ENCODE data around the gene DACH1. TPM values are rescaled to one million over a fixed set of nuclear protein-coding genes. Genes with fewer than 3 reads are reported as not detected.

Gene DACH1
- total RNA-seq, 5 donors from 2014 or later (not counting 1 experiment from before 2014, with no cell fraction given), result 0.13 to 1.2 (median 0.23) TPM

- Mint-ChIP-seq H3K27ac (no peak overlapping the region), H3K4me3 (no peak overlapping the region), H3K9me3 (peaks cover 0 to 4% (median 3%) of the 10 kb centered on the region in 3 donors), H3K27me3 (no peaks in the 10 kb centered on the region), H3K4me1 (peaks cover 0 to 10% (median 0%) of the 10 kb centered on the region in 3 donors), H3K36me3 (no peaks in the 10 kb centered on the region)
- WGBS (ENCODE audit: insufficient coverage), result no CpG with 5 or more reads among the region's 1 CpG
- H3K9me3 ChIP-seq, result no peaks in the 10 kb centered on the region
- ChIA-PET POLR2A (no interaction called here), CTCF (no interaction called here)
- no peak overlapping the region for H3K27ac ChIP-seq (ENCODE audit: low read length)
- ATAC-seq (replicated peaks in 1 of 4), result no peak
- H3K4me3 ChIP-seq (ENCODE audit: control insufficient read depth in 1 of 2, extremely low read depth in 1 of 2, low read length in 1 of 2), result no peak overlapping the region
- H3K4me1 ChIP-seq (ENCODE audit: control insufficient read depth in 1 of 2, extremely low read depth in 1 of 2, insufficient read depth in 2 of 2, low read length in 2 of 2), result no peaks in the 10 kb centered on the region
- no peaks in the 10 kb centered on the region for H3K36me3 ChIP-seq (ENCODE audit: control insufficient read depth in 2 of 2, extremely low read depth in 1 of 2, insufficient read depth in 1 of 2, low read length in 1 of 2)
- no peak for DNase-seq
- H3K27me3 ChIP-seq (replicated peaks in 1 of 2; ENCODE audit: control insufficient read depth in 2 of 2, extremely low read depth in 1 of 2, insufficient read depth in 2 of 2, low read length in 1 of 2), result no peaks in the 10 kb centered on the region
Measured at GRCh38 chr13:71617265-71617664, 249.7 kb downstream of the DACH1 start.

- H3K36me3 ChIP-seq (ENCODE audit: control insufficient read depth in 2 of 2, extremely low read depth in 1 of 2, insufficient read depth in 1 of 2, low read length in 1 of 2), result no peaks in the 10 kb centered on the region
- Mint-ChIP-seq H3K27me3 (no peaks in the 10 kb centered on the region), H3K4me1 (peaks cover 0 to 10% (median 0%) of the 10 kb centered on the region in 3 donors), H3K36me3 (no peaks in the 10 kb centered on the region), H3K4me3 (no peak overlapping the region), H3K27ac (no peak overlapping the region), H3K9me3 (peaks cover 0 to 4% (median 3%) of the 10 kb centered on the region in 3 donors)
- ATAC-seq (replicated peaks in 1 of 4) (no peak), DNase-seq (no peak)
- peaks cover 0 to 5% of the 10 kb centered on the region in 2 experiments for H3K4me1 ChIP-seq (ENCODE audit: control insufficient read depth in 1 of 2, extremely low read depth in 1 of 2, insufficient read depth in 2 of 2, low read length in 2 of 2)
- 26% methylated on average over 6 of the region's 6 CpGs for WGBS (ENCODE audit: insufficient coverage)
- ChIA-PET POLR2A (no interaction called here), CTCF (no interaction called here)
- H3K4me3 ChIP-seq (ENCODE audit: control insufficient read depth in 1 of 2, extremely low read depth in 1 of 2, low read length in 1 of 2), result no peak overlapping the region
- H3K27ac ChIP-seq (ENCODE audit: low read length), result no peak overlapping the region
- no peaks in the 10 kb centered on the region for H3K27me3 ChIP-seq (replicated peaks in 1 of 2; ENCODE audit: control insufficient read depth in 2 of 2, extremely low read depth in 1 of 2, insufficient read depth in 2 of 2, low read length in 1 of 2)
- H3K9me3 ChIP-seq, result no peaks in the 10 kb centered on the region
Measured at GRCh38 chr13:71613066-71613745, 253.8 kb downstream of the DACH1 start.

GRCh38 chr13:71611292-71611691 lies 255.7 kb downstream of the DACH1 start:
- Mint-ChIP-seq H3K4me1 (peaks cover 0 to 10% (median 0%) of the 10 kb centered on the region in 3 donors), H3K27ac (no peak overlapping the region), H3K36me3 (no peaks in the 10 kb centered on the region), H3K27me3 (no peaks in the 10 kb centered on the region), H3K9me3 (peaks cover 0 to 4% (median 0%) of the 10 kb centered on the region in 3 donors), H3K4me3 (no peak overlapping the region)
- WGBS (ENCODE audit: insufficient coverage), result no CpG with 5 or more reads among the region's 3 CpGs
- CTCF ChIA-PET, result interaction anchor here in 1 of 2 donors (1.0 kb wide), 1 partner anchor 184 kb away, joined by 3 read pairs; no protein-coding TSS in a partner anchor
- Histone ChIP-seq H3K27me3 (replicated peaks in 1 of 2; ENCODE audit: control insufficient read depth in 2 of 2, extremely low read depth in 1 of 2, insufficient read depth in 2 of 2, low read length in 1 of 2) (no peaks in the 10 kb centered on the region), H3K36me3 (ENCODE audit: control insufficient read depth in 2 of 2, extremely low read depth in 1 of 2, insufficient read depth in 1 of 2, low read length in 1 of 2) (no peaks in the 10 kb centered on the region), H3K9me3 (no peaks in the 10 kb centered on the region), H3K4me3 (ENCODE audit: control insufficient read depth in 1 of 2, extremely low read depth in 1 of 2, low read length in 1 of 2) (no peak overlapping the region), H3K4me1 (ENCODE audit: control insufficient read depth in 1 of 2, extremely low read depth in 1 of 2, insufficient read depth in 2 of 2, low read length in 2 of 2) (peaks cover 0 to 5% of the 10 kb centered on the region in 2 experiments), H3K27ac (ENCODE audit: low read length) (no peak overlapping the region)
- POLR2A ChIA-PET, result interaction anchor here in 1 of 2 donors (0.9 kb wide), 1 partner anchor 37 kb away, joined by 3 read pairs; no protein-coding TSS in a partner anchor
- DNase-seq, result no peak
- ATAC-seq (replicated peaks in 1 of 4), result no peak

GRCh38 chr13:71610876-71611275 lies 256.1 kb downstream of the DACH1 start:
- ATAC-seq (replicated peaks in 1 of 4), result no peak

GRCh38 chr13:71609271-71609670 lies 257.7 kb downstream of the DACH1 start:
- DNase-seq (no peak), ATAC-seq (replicated peaks in 1 of 4) (no peak)
- Histone ChIP-seq H3K4me3 (ENCODE audit: control insufficient read depth in 1 of 2, extremely low read depth in 1 of 2, low read length in 1 of 2) (no peak overlapping the region), H3K27ac (ENCODE audit: low read length) (no peak overlapping the region), H3K9me3 (no peaks in the 10 kb centered on the region), H3K36me3 (ENCODE audit: control insufficient read depth in 2 of 2, extremely low read depth in 1 of 2, insufficient read depth in 1 of 2, low read length in 1 of 2) (no peaks in the 10 kb centered on the region), H3K4me1 (ENCODE audit: control insufficient read depth in 1 of 2, extremely low read depth in 1 of 2, insufficient read depth in 2 of 2, low read length in 2 of 2) (peaks cover 0 to 5% of the 10 kb centered on the region in 2 experiments), H3K27me3 (replicated peaks in 1 of 2; ENCODE audit: control insufficient read depth in 2 of 2, extremely low read depth in 1 of 2, insufficient read depth in 2 of 2, low read length in 1 of 2) (no peaks in the 10 kb centered on the region)
- Mint-ChIP-seq H3K27ac (no peak overlapping the region), H3K27me3 (no peaks in the 10 kb centered on the region), H3K36me3 (no peaks in the 10 kb centered on the region), H3K4me1 (peaks cover 0 to 10% (median 0%) of the 10 kb centered on the region in 3 donors), H3K4me3 (no peak overlapping the region), H3K9me3 (peaks cover 0 to 4% (median 3%) of the 10 kb centered on the region in 3 donors)
- POLR2A ChIA-PET, result no interaction called here
- WGBS (ENCODE audit: insufficient coverage), result no CpG with 5 or more reads among the region's 7 CpGs
- CTCF ChIA-PET, result no interaction called here

More at GRCh38 chr13:71610876-71611275, 256.1 kb downstream of the DACH1 start:
- Histone ChIP-seq H3K27ac (ENCODE audit: low read length) (no peak overlapping the region), H3K36me3 (ENCODE audit: control insufficient read depth in 2 of 2, extremely low read depth in 1 of 2, insufficient read depth in 1 of 2, low read length in 1 of 2) (no peaks in the 10 kb centered on the region), H3K9me3 (no peaks in the 10 kb centered on the region), H3K4me3 (ENCODE audit: control insufficient read depth in 1 of 2, extremely low read depth in 1 of 2, low read length in 1 of 2) (no peak overlapping the region), H3K27me3 (replicated peaks in 1 of 2; ENCODE audit: control insufficient read depth in 2 of 2, extremely low read depth in 1 of 2, insufficient read depth in 2 of 2, low read length in 1 of 2) (no peaks in the 10 kb centered on the region), H3K4me1 (ENCODE audit: control insufficient read depth in 1 of 2, extremely low read depth in 1 of 2, insufficient read depth in 2 of 2, low read length in 2 of 2) (peaks cover 0 to 5% of the 10 kb centered on the region in 2 experiments)
- Mint-ChIP-seq H3K27me3 (no peaks in the 10 kb centered on the region), H3K9me3 (peaks cover 0 to 4% (median 0%) of the 10 kb centered on the region in 3 donors), H3K4me3 (no peak overlapping the region), H3K27ac (no peak overlapping the region), H3K36me3 (no peaks in the 10 kb centered on the region), H3K4me1 (peaks cover 0 to 10% (median 0%) of the 10 kb centered on the region in 3 donors)
- DNase-seq, result no peak
- ChIA-PET POLR2A (interaction anchor here in 1 of 2 donors (0.5 kb wide), 1 partner anchor 250 kb away, joined by 6 read pairs; no protein-coding TSS in a partner anchor), CTCF (no interaction called here)
- WGBS (ENCODE audit: insufficient coverage), result no CpG with 5 or more reads among the region's 5 CpGs

GRCh38 chr13:71607575-71607974 lies 259.4 kb downstream of the DACH1 start:
- H3K9me3 ChIP-seq, result no peaks in the 10 kb centered on the region
- no peaks in the 10 kb centered on the region for H3K36me3 ChIP-seq (ENCODE audit: control insufficient read depth in 2 of 2, extremely low read depth in 1 of 2, insufficient read depth in 1 of 2, low read length in 1 of 2)
- no peaks in the 10 kb centered on the region for H3K27me3 ChIP-seq (replicated peaks in 1 of 2; ENCODE audit: control insufficient read depth in 2 of 2, extremely low read depth in 1 of 2, insufficient read depth in 2 of 2, low read length in 1 of 2)
- POLR2A ChIA-PET, result no interaction called here
- peaks cover 0 to 5% of the 10 kb centered on the region in 2 experiments for H3K4me1 ChIP-seq (ENCODE audit: control insufficient read depth in 1 of 2, extremely low read depth in 1 of 2, insufficient read depth in 2 of 2, low read length in 2 of 2)
- H3K9me3 Mint-ChIP-seq, result peaks cover 0 to 3% (median 0%) of the 10 kb centered on the region in 3 donors
- CTCF ChIA-PET, result no interaction called here
- H3K4me3 Mint-ChIP-seq, result no peak overlapping the region
- H3K36me3 Mint-ChIP-seq, result no peaks in the 10 kb centered on the region
- peaks cover 0 to under 1% (median 0%) of the 10 kb centered on the region in 3 donors for H3K4me1 Mint-ChIP-seq
- no peaks in the 10 kb centered on the region for H3K27me3 Mint-ChIP-seq
- no peak overlapping the region for H3K4me3 ChIP-seq (ENCODE audit: control insufficient read depth in 1 of 2, extremely low read depth in 1 of 2, low read length in 1 of 2)
- no peak for DNase-seq
- no peak for ATAC-seq (replicated peaks in 1 of 4)
- H3K27ac ChIP-seq (ENCODE audit: low read length), result no peak overlapping the region
- no peak overlapping the region for H3K27ac Mint-ChIP-seq
- 20% methylated on average over 1 of the region's 2 CpGs for WGBS (ENCODE audit: insufficient coverage)
